ENCODE data around the gene DOCK7.

GRCh38 chr1:62573675-62574074 lies 114.5 kb downstream of the DOCK7 start:
- TF ChIP-seq REST (IDR thresholded peaks at IDR 0.05; ENCODE audit: insufficient read depth in 1 of 2, low read depth in 2 of 2, low read length in 1 of 2), result no peak
- no peak for TF ChIP-seq CTCF (IDR thresholded peaks at IDR 0.05)
- TF ChIP-seq POLR2AphosphoS5 (IDR thresholded peaks at IDR 0.05; ENCODE audit: low read depth, low read length), result no peak
- TF ChIP-seq TCF7L2 (IDR thresholded peaks at IDR 0.05; ENCODE audit: low read depth, low read length), result no peak
